B cell (primary cell): ENCODE results near the gene ALPK3. TPM values are rescaled to one million over a fixed set of nuclear protein-coding genes. Genes with fewer than 3 reads are reported as not detected.

Source experiments
- ATAC-seq: fragments of 200-7000 bp; cut with Tn5 transposase; one replicate; pipeline ENCODE4 v1.10.0; 2021; ENCODE audit warnings: low read depth, mild to moderate bottlenecking, moderate number of reproducible peaks, moderate library complexity
- CTCF ChIA-PET: fragments of 350-600 bp; sonication (Branson Sonifier 250); formaldehyde crosslinking; loops from one replicate; lab custom pipeline; 2021; ENCODE audit warnings: antibody characterized with exemption, inconsistent platforms; lab: Charles Lee
- POLR2A ChIA-PET: fragments of 350-600 bp; sonication (Branson Sonifier 250); formaldehyde crosslinking; loops from one replicate; lab custom pipeline; 2021; ENCODE audit warnings: antibody characterized with exemption; lab: Charles Lee
- DNase-seq: peaks from one replicate; pipeline ENCODE4 v3.0.0; 2013
- H2AFZ ChIP-seq: 2 replicates; pipeline ENCODE4 v1.6.1; 2012; ENCODE audit warnings: mild to moderate bottlenecking, low read depth, low read length; ENCODE audit not compliant: insufficient read depth, poor library complexity, severe bottlenecking
- H3K27ac ChIP-seq, 2 donors: 1 replicate in 1 of 2; 2 replicates in 1 of 2; pipeline ENCODE4 v1.5.1; 2012 to 2013; ENCODE audit warnings: low read length in 2 of 2, mild to moderate bottlenecking in 2 of 2, moderate library complexity in 1 of 2
- H3K27me3 ChIP-seq, 4 experiments: fragments of 200-600 bp in 1 of 4; sonication (generic) in 1 of 4; replicated peaks in 1 of 4; 1 replicate in 2 of 4; 2 replicates in 2 of 4; pipeline versions ENCODE4 v1.6.1 to v1.7.0; 2013 to 2016; ENCODE audit warnings: low read length in 3 of 4, mild to moderate bottlenecking in 2 of 4, mixed read lengths in 1 of 4, moderate library complexity in 1 of 4; ENCODE audit not compliant: insufficient read depth in 4 of 4, control insufficient read depth in 3 of 4; ENCODE audit errors: control extremely low read depth in 1 of 4
- H3K36me3 ChIP-seq, 2 experiments: replicated peaks in 1 of 2; 1 replicate in 1 of 2; 2 replicates in 1 of 2; pipeline versions ENCODE4 v1.6.1 to v1.7.1; 2013; ENCODE audit warnings: low read length in 1 of 2; ENCODE audit not compliant: insufficient read depth in 2 of 2, control insufficient read depth in 1 of 2; ENCODE audit errors: control extremely low read depth in 1 of 2, extremely low read depth in 1 of 2
- H3K4me1 ChIP-seq, 2 donors: fragments of 200-600 bp in 1 of 2; sonication (generic) in 1 of 2; 1 replicate in 1 of 2; 2 replicates in 1 of 2; pipeline versions ENCODE4 v1.5.1 to v1.6.1; 2013 to 2017; ENCODE audit warnings: low read length in 2 of 2; ENCODE audit not compliant: control insufficient read depth in 2 of 2, insufficient read depth in 2 of 2
- H3K4me2 ChIP-seq: replicated peaks from 2 replicates; pipeline ENCODE3; 2012; ENCODE audit warnings: mild to moderate bottlenecking, low read depth, low read length; ENCODE audit not compliant: poor library complexity, severe bottlenecking
- H3K4me3 ChIP-seq, 5 experiments: fragments of 200-600 bp in 1 of 5; sonication (generic) in 1 of 5; 1 replicate in 3 of 5; 2 replicates in 2 of 5; pipeline versions ENCODE4 v1.5.1 to v1.7.0; 2011 to 2016; ENCODE audit warnings: low read length in 4 of 5, mild to moderate bottlenecking in 4 of 5, low read depth in 2 of 5, control low read depth in 1 of 5, moderate library complexity in 1 of 5; ENCODE audit not compliant: insufficient read depth in 1 of 5; ENCODE audit errors: control extremely low read depth in 1 of 5, extremely low read depth in 1 of 5
- H3K79me2 ChIP-seq: fragments of 200-600 bp; sonication (generic); one replicate; pipeline ENCODE4 v1.6.0; 2016; ENCODE audit warnings: low read length; ENCODE audit not compliant: control insufficient read depth, insufficient read depth
- H3K9ac ChIP-seq: fragments of 200-600 bp; sonication (generic); 2 replicates; pipeline ENCODE4 v1.6.1; 2017; ENCODE audit warnings: mild to moderate bottlenecking, low read length, moderate library complexity
- H3K9me3 ChIP-seq, 3 donors: one replicate each; pipeline versions ENCODE4 v1.6.1 to v1.7.1; 2013; ENCODE audit warnings: low read length in 2 of 3; ENCODE audit not compliant: control insufficient read depth in 2 of 3, insufficient read depth in 1 of 3; ENCODE audit errors: control extremely low read depth in 1 of 3
- H4K20me1 ChIP-seq: 2 replicates; pipeline ENCODE4 v1.6.0; 2012; ENCODE audit warnings: mild to moderate bottlenecking, low read length; ENCODE audit not compliant: insufficient read depth, control insufficient read depth, poor library complexity, severe bottlenecking
- H3K27ac Mint-ChIP-seq: one replicate; pipeline ENCODE4 v1.8.0; 2021; ENCODE audit warnings: mixed read lengths
- H3K27me3 Mint-ChIP-seq: one replicate; pipeline ENCODE4 v1.8.0; 2021; ENCODE audit warnings: mixed read lengths
- H3K4me1 Mint-ChIP-seq: one replicate; pipeline ENCODE4 v1.8.0; 2021; ENCODE audit warnings: mixed read lengths
- H3K4me3 Mint-ChIP-seq: one replicate; pipeline ENCODE4 v1.8.0; 2021; ENCODE audit warnings: mixed read lengths
- H3K9me3 Mint-ChIP-seq: one replicate; pipeline ENCODE4 v1.8.0; 2022; ENCODE audit warnings: mixed read lengths; ENCODE audit not compliant: insufficient read depth
- CTCF ChIP-seq: fragments of 200-600 bp; IDR thresholded peaks from one replicate; pipeline ENCODE4 v1.8.0; 2022; ENCODE audit warnings: antibody characterized with exemption, mild to moderate bottlenecking
- EZH2 ChIP-seq: IDR thresholded peaks from 2 replicates; pipeline ENCODE4 v1.6.1; 2012; ENCODE audit warnings: borderline replicate concordance, low read depth, mild to moderate bottlenecking, moderate library complexity, low read length; ENCODE audit not compliant: insufficient read depth, poor library complexity, severe bottlenecking
- WGBS: methylation state at CpG from one replicate; pipeline ENCODE4 v1.1.5; 2013; ENCODE audit warnings: missing lambda C conversion rate; ENCODE audit not compliant: insufficient coverage; 5-methylcytosine and 5-hydroxymethylcytosine counted together
- intact Hi-C: fragments of 100-400 bp; cut with micrococcal nuclease; formaldehyde crosslinking; loops from one replicate; pipeline ENCODE4 v1.10.0; 2022
- polyA plus RNA-seq: library from polyadenylated mRNA; depleted of rRNA; stranded (reverse); fragments of >200 nt; gene quantifications from 2 replicates; pipeline ENCODE4 v1.2.3, GENCODE V29; 2012
- total RNA-seq, 2 donors: library from RNA; stranded (reverse); fragments of 120-200 nt in 1 of 2; gene quantifications; 1 replicate in 1 of 2; 2 replicates in 1 of 2; pipeline versions ENCODE4 v1.2.3 to v1.2.4, GENCODE V29; 2013 to 2022

ALPK3 gene
- total and polyA plus RNA-seq, 2 donors (not counting 1 experiment from before 2014, with no cell fraction given) = 0.07 to 0.15 TPM

- no CpG with 5 or more reads among the region's 3 CpGs for whole genome bisulfite sequencing
- CTCF ChIA-PET = no interaction called here
- H3K9me3 ChIP-seq = no peaks in the 10 kb centered on the region
- DNase-seq (no peak), ATAC-seq (no peak)
- no peaks in the 10 kb centered on the region for H3K27me3 ChIP-seq
- H3K36me3 ChIP-seq = peaks cover 0 to 57% of the 10 kb centered on the region in 2 experiments
- H2AFZ ChIP-seq = no peak overlapping the region
- TF ChIP-seq CTCF (no peak), EZH2 (no peak)
- intact Hi-C loops = no loop called here
- no peaks in the 10 kb centered on the region for H3K27me3 Mint-ChIP-seq
- peaks cover 23% of the 10 kb centered on the region for H3K4me1 Mint-ChIP-seq
- POLR2A ChIA-PET = no interaction called here
- no peak overlapping the region for H3K27ac Mint-ChIP-seq
- H3K9me3 Mint-ChIP-seq = no peaks in the 10 kb centered on the region
- H3K79me2 ChIP-seq = peaks cover 95% of the 10 kb centered on the region
- peaks cover 3 to 6% of the 10 kb centered on the region in 2 donors for H3K4me1 ChIP-seq
- no peak overlapping the region for H3K4me3 Mint-ChIP-seq
- no peak overlapping the region for H3K4me3 ChIP-seq
- no peak overlapping the region for H3K9ac ChIP-seq
- H4K20me1 ChIP-seq = peaks cover 96% of the 10 kb centered on the region
- H3K4me2 ChIP-seq = no peak overlapping the region
- no peak overlapping the region for H3K27ac ChIP-seq
Observed at GRCh38 chr15:84780492-84780891, 36.7 kb upstream of the ALPK3 start.

- intact Hi-C loops = no loop called here
- Mint-ChIP-seq H3K27me3 (no peaks in the 10 kb centered on the region), H3K9me3 (no peaks in the 10 kb centered on the region), H3K27ac (no peak overlapping the region), H3K4me3 (no peak overlapping the region), H3K4me1 (peaks cover 30% of the 10 kb centered on the region)
- TF ChIP-seq CTCF (no peak), EZH2 (no peak)
- Histone ChIP-seq H3K4me2 (no peak overlapping the region), H3K27ac (no peak overlapping the region), H3K4me1 (peaks cover 8 to 14% of the 10 kb centered on the region in 2 donors), H3K9me3 (no peaks in the 10 kb centered on the region), H3K4me3 (no peak overlapping the region), H3K79me2 (peaks cover 95% of the 10 kb centered on the region), H2AFZ (no peak overlapping the region), H3K9ac (no peak overlapping the region), H4K20me1 (peaks cover 96% of the 10 kb centered on the region), H3K36me3 (peaks cover 0 to 61% of the 10 kb centered on the region in 2 experiments), H3K27me3 (no peaks in the 10 kb centered on the region)
- DNase-seq (no peak), ATAC-seq (no peak)
- POLR2A ChIA-PET = no interaction called here
- CTCF ChIA-PET = no interaction called here
- no CpG with 5 or more reads among the region's 1 CpG for WGBS
Observed at GRCh38 chr15:84781495-84781894, 35.7 kb upstream of the ALPK3 start.
